HG03025 (cell line): ENCODE measurements around the gene DIP2C.

Source experiments
- ATAC-seq: cut with Tn5 transposase; IDR thresholded peaks from one replicate; pipeline ENCODE4 v1.9.1; 2021; ENCODE audit warnings: mild to moderate bottlenecking, moderate library complexity; ENCODE audit not compliant: unreplicated experiment, low FRiP score

DIP2C gene

GRCh38 chr10:508726-509125 lies 180.7 kb downstream of the DIP2C start:
- ATAC-seq = no peak

GRCh38 chr10:507908-508444 lies 181.5 kb downstream of the DIP2C start:
- no peak for ATAC-seq

DNA sequence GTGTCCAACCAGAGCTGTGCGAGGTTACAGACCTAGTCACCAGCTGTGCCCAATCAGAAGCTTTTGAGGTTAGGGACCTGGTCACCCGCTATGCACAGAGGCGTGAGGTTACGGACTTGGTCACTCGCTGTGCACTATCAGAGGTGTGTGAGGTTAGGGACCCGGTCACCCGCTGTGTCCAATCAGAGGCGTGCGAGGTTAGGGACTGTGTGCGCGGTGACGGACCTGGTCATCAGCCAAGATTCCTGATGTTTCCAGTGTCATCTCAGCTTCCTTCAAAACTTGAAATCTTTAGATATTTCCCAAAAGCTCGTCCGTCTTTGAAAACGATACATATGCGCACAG lies 182.1 kb downstream of the DIP2C start:
- no peak for ATAC-seq

DNA sequence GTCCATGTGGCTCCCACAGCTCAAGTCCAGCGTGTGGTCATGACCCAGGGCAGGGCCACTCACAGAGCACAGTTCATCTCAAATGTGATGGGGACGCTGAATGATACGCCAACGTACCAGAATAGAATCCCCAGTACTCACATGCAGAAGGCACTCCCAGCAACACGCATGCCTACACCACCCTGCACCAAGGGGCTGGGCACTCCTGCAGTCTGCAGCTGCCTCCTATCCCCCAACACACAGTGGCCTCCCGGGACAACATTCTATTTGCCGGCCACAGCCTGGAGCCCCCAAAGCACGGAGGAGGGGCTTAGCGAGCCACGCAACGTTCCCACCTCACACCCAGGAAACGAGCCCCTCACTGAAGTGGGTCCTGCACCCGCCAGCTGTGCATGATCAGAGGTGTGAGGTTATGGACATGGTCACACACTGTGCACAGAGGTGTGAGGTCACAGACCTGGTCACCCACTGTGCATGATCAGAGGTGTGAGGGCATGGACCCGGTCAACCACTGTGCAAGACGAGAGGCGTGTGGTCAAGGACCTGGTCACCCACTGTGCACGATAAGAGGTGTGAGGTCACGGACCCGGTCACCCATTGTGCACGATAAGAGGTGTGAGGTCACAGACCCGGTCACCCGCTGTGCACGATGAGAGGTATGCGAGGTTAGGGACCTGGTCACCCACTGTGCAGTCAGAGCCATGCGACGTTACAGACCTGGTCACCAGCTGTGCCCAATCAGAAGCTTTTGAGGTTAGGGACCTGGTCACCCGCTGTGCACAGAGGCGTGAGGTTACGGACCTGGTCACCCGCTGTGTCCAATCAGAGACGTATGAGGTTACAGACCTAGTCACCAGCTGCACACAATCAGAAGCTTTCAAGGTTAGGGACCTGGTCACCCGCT lies 182.8 kb downstream of the DIP2C start:
- ATAC-seq = no peak

- ATAC-seq = no peak
Measured at GRCh38 chr10:505419-505818, 184.0 kb downstream of the DIP2C start.

- ATAC-seq = no peak
Measured at GRCh38 chr10:504806-505205, 184.7 kb downstream of the DIP2C start.

DNA sequence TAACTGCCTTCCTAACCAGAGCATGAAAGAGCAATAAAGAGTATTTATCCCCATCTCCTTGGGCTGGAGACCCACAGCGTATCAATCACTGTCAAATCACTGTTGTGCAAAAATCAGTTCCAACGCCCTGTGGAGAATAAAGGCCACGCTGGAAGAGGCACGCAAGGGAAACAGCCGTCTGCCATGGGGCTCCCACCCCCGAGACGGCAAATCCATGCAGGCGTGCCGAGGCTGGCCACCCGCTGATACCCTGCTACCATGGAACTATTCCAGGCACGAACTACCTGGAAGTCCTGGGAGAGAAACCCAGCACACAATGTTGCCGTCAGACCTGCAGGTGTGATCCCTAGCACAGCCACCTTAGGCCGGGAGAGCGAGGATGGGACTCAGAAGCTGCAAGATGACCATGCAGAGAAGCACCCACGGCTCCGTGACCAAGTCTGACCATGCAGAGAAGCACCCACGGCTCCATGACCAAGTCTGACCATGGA lies 185.3 kb downstream of the DIP2C start:
- ATAC-seq = no peak

DNA sequence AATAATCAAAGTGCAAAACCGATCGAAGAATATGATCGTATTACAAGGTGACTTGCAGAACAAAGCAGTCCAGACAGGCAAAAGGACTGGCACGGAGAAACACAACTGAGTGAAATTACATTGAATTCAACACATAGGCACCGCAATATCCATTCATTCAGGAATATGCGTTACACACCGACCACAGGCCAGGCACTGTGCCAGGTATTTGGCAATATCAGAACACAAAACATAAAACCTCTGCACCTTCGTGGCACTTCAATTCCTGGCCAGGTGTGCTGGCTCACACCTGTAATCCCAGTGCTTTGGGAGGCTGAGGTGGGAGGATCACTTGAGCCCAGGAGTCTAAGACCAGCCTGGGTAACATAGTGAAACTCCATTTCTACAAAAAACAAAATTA lies 187.9 kb downstream of the DIP2C start:
- ATAC-seq = no peak

GRCh38 chr10:500876-501275 lies 188.6 kb downstream of the DIP2C start:
- ATAC-seq = no peak

DNA sequence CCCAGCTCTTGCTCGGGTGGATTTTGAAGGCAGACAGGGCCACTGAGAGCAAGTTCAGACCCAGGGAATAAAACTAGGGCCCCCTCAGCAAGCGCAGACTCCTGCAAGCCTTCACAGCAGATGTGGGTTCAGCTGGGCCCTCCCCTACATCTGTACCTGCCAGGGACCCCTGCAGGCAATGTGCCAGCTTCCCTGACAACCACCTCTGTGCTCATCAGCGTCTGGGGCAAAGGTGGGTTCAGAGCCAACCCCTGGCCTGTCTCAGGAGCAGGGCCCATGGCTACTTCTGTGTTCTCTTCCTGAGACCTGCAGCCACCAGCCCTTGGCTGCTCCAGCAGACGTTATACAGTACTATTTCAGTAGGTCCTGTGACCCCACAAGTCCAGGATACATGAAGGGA lies 189.5 kb downstream of the DIP2C start:
- no peak for ATAC-seq

- no peak for ATAC-seq
Measured at GRCh38 chr10:498760-499435, 190.6 kb downstream of the DIP2C start.

GRCh38 chr10:497898-498451 lies 191.5 kb downstream of the DIP2C start:
- ATAC-seq = no peak

GRCh38 chr10:497289-497688 lies 192.2 kb downstream of the DIP2C start:
- ATAC-seq = no peak

DNA sequence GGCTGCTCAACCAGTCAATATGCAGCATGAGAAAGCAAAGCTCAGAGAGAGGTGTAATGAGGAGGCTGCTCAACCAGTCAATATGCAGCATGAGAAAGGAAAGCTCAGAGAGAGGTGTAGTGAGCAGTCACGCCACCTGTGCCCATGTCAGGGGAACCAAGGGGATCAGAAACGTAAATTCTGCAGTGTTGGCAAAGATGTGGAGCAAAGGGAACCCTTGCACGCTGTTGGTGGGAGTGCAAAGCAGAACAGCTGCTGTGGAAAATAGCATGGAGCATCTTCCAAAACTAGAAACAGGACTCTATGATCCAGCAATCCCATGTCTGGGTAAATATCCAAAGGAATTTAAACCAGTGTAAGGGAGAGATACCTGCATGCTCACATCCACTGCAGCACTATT lies 194.9 kb downstream of the DIP2C start:
- no peak for ATAC-seq

DNA sequence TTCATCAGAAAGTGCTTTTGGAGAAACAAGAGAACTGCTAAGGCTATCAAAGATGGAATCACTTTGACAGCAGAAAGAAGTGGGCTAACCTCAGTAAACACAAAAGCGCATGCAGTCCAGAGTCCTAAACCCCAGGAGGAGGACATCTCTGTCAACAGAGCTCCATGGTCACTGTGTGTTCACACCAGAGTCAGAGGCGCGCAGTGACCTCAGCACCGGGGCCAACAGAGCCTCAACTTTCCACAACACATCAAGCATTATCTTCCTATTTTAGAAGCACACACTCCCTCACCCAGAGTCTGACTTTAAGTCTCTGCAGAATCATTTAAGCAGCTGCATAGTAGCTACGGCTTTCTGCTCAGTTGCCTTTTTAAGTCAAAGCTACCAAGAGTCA lies 195.3 kb downstream of the DIP2C start:
- no peak for ATAC-seq

DNA sequence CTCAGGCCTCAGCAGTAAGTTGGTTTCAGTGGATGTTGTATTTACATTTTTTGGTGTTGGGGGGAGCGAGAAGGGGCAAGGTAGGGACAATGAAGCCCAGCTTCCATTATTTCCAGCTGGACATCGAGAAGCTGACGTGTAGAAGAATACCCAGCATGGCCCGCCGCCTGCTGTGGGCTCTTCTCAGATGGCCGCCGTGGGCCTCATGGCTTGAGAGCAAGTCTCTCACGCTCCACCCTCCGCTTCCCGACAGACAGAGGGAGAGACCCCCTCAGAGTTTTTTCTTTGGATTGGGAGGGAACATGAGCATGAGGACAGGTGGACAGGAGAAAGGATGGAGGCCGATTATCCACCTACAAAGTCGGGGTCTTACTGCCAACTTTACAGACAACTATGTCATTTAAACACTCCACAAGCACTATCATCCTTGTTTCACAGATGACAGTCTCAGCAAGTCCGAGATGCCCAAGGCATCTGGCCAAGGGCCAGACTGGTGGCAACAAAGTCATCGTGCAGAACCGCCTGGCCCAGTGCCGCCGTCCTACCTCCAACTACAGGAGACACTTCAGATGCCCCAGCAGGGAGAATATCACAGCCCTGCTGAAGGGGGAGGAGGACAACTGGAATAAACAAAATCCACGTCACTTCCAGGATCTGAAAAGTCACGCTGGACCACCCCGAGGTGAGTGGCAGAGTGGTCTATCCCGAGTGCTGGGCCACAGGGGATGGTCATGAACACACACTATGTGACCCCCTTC lies 195.9 kb downstream of the DIP2C start:
- no peak for ATAC-seq

DNA sequence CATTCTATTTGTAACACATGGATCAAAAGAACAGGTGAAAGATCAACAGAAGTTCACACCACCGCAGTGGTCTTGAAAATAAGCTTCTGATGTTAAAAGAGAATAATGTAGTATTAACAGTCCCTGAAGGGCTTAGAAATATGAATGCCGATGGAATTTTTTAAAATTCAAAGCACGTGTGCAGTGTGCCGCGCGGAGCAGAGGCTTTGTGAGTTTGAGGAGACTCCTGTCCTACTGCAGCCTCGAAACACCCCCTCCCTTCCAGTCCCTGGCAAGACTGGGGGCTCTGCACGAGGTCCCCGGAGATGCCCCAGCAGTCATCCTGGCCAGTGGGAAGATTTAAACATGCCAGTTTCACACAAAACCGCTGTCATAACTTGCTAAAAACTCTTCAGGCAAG lies 196.6 kb downstream of the DIP2C start:
- ATAC-seq = no peak

DNA sequence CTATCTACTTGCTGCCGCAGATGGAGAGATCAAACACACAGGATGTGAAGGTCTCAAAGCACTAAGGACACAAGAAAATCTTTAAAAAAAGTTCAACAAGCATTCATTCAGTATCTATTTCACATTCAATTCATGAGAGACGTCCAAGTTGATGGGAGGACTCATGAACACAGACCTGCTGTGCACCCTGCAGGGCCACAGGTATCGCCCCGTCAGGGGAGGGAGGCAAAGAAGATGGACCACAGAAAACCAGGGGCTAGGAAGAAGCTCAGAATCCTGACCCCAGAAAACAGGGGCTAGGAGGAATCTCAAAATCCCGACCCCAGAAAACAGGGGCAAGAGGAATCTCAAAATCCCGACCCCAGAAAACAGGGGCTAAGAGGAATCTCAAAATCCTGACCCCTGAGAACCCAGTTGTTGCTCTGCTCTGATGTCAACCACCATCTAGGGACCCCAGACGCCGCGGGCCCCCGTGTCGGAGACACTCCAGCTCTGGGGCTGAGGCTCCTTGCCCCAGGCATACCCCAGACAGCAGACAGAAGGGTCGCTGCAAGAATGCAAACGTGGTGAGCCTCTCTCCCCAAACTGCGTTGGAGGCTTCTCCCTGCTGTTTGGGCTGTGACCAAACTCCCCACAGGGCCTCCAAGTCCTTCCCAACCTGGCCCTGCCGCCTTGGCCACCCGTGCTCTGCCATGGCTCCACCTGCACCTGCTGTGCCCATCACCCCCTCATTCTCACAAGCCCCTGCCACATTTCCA lies 197.6 kb downstream of the DIP2C start:
- ATAC-seq = no peak

DNA sequence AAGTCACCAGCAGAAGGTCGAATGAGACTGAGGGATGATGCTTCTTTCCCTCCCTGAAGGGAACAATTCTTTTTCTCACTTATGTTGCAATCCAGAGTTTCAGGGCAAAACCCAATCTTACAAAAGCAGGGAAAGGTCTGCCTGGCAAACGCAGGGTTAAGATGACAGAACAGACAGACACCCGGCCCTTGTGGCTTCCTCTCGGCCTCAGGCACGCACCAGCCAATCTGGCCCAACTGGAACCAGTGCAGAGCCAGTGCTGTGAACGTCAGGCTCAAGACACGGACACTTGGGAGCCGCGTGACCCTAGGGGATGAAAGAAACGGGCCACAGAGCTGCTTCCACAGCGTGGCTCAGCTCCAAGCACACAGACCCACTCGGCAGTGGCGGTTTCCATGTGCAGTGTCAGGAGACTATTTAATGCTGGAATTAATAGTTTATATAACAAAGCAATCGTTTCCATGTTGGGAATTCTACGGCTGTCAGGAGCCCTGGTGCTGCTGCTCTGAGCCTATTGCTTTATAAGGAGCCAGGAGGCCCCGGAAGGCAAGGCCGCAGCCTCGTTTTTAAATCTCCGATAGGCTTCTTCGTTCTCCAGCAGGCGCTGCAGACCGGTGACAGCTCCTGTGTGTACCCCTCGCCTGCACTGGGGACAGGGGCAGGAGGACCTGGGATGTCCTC lies 198.4 kb downstream of the DIP2C start:
- ATAC-seq = no peak
